OCI-LY3 (cell line): ENCODE results near the gene MGRN1.

ENCODE experiments used
- H2AFZ ChIP-seq: fragments of 200-600, 300-600 bp; shearing (Covaris generic); 2 replicates; pipeline ENCODE4 v1.6.0; 2014; ENCODE audit warnings: antibody characterized with exemption, low read depth, low read length
- H3K27ac ChIP-seq: fragments of 200-600, 300-600 bp; sonication (generic); 2 replicates; pipeline ENCODE4 v1.5.1; 2014; ENCODE audit warnings: mild to moderate bottlenecking, low read length, moderate library complexity, mixed read lengths
- H3K27me3 ChIP-seq: fragments of 200-600, 300-600 bp; sonication (generic); 2 replicates; pipeline ENCODE4 v1.6.1; 2014; ENCODE audit warnings: low read depth, low read length, mixed read lengths
- H3K36me3 ChIP-seq: fragments of 200-600, 300-600 bp; sonication (generic); replicated peaks from 2 replicates; pipeline ENCODE3; 2014; ENCODE audit warnings: low read depth, low read length, mixed read lengths
- H3K4me1 ChIP-seq: fragments of 300-600, 200-600 bp; sonication (generic); 2 replicates; pipeline ENCODE4 v1.6.1; 2014; ENCODE audit warnings: low read length, mixed read lengths
- H3K4me2 ChIP-seq: fragments of 200-600, 300-600 bp; sonication (generic); 2 replicates; pipeline ENCODE4 v1.6.1; 2014; ENCODE audit warnings: low read length, mixed read lengths
- H3K4me3 ChIP-seq: fragments of 300-600, 200-600 bp; sonication (generic); 2 replicates; pipeline ENCODE4 v1.5.1; 2014; ENCODE audit warnings: antibody characterized with exemption, mild to moderate bottlenecking, low read length, moderate library complexity
- H3K79me2 ChIP-seq: fragments of 300-600, 200-600 bp; shearing (Covaris generic); 2 replicates; pipeline ENCODE4 v1.6.1; 2014; ENCODE audit warnings: mild to moderate bottlenecking, low read length, mixed read lengths
- H3K9ac ChIP-seq: fragments of 300-600, 200-600 bp; shearing (Covaris generic); 2 replicates; pipeline ENCODE4 v1.6.0; 2014; ENCODE audit warnings: mild to moderate bottlenecking, low read length, moderate library complexity
- H3K9me3 ChIP-seq: fragments of 200-600, 300-600 bp; shearing (Covaris generic); 2 replicates; pipeline ENCODE4 v1.6.1; 2014; ENCODE audit warnings: low read length, mixed read lengths; ENCODE audit not compliant: insufficient read depth
- H4K20me1 ChIP-seq: fragments of 200-600, 300-600 bp; sonication (generic); 2 replicates; pipeline ENCODE4 v1.6.1; 2016; ENCODE audit warnings: low read length, mixed read lengths; ENCODE audit not compliant: insufficient read depth
- EZH2phosphoT487 ChIP-seq: fragments of 200-600 bp; shearing (Covaris generic); IDR thresholded peaks from 2 replicates; pipeline ENCODE4 v1.6.1; 2018; ENCODE audit warnings: antibody characterized with exemption, mixed run types, low read depth
- TF ChIP-seq, protein P1 (sequence below): fragments of 200-600, 300-600 bp; sonication (generic); IDR thresholded peaks from 2 replicates; pipeline ENCODE4 v1.5.1; 2014; ENCODE audit warnings: antibody characterized with exemption, low read length, low read depth

MGRN1 gene

GRCh38 chr16:4588386-4588785 lies 36.2 kb upstream of the MGRN1 start:
- 0 out of 2 replicates have a peak, but pooled peaks cover 15% of the 10 kb centered on the region for H3K27me3 ChIP-seq
- H3K4me1 ChIP-seq = no peaks in the 10 kb centered on the region
- H3K79me2 ChIP-seq = no peaks in the 10 kb centered on the region
- H3K36me3 ChIP-seq = no peaks in the 10 kb centered on the region
- H3K4me3 ChIP-seq = no peak overlapping the region
- H2AFZ ChIP-seq = no peak overlapping the region
- no peak overlapping the region for H3K4me2 ChIP-seq
- H4K20me1 ChIP-seq = no peaks in the 10 kb centered on the region
- H3K9ac ChIP-seq = no peak overlapping the region
- H3K27ac ChIP-seq = no peak overlapping the region
- no peaks in the 10 kb centered on the region; the same call in 1 of the 2 replicates for H3K9me3 ChIP-seq
- TF ChIP-seq, protein P1, sequence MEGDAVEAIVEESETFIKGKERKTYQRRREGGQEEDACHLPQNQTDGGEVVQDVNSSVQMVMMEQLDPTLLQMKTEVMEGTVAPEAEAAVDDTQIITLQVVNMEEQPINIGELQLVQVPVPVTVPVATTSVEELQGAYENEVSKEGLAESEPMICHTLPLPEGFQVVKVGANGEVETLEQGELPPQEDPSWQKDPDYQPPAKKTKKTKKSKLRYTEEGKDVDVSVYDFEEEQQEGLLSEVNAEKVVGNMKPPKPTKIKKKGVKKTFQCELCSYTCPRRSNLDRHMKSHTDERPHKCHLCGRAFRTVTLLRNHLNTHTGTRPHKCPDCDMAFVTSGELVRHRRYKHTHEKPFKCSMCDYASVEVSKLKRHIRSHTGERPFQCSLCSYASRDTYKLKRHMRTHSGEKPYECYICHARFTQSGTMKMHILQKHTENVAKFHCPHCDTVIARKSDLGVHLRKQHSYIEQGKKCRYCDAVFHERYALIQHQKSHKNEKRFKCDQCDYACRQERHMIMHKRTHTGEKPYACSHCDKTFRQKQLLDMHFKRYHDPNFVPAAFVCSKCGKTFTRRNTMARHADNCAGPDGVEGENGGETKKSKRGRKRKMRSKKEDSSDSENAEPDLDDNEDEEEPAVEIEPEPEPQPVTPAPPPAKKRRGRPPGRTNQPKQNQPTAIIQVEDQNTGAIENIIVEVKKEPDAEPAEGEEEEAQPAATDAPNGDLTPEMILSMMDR = no peak
- TF ChIP-seq EZH2phosphoT487 = no peak

DNA sequence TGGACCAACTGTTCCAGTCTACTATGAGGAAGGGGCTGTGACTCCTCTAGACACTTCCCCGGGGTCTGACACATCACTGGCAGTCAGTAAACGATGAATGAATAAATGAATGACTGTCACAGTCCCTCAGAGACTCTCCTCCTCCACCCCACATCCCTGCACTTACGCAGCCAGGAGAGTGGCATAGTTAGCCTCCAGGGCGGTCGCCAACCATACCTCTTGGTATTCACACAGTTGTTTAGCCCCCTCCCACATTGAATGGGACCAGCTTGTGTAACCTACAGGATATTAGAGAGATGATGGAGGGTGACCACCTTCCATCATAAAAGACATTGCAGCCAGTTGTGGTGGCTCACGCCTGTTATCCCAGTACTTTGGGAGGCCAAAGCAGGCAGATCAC lies 35.7 kb upstream of the MGRN1 start:
- no peak overlapping the region for H3K27ac ChIP-seq
- H4K20me1 ChIP-seq = no peaks in the 10 kb centered on the region
- no peak overlapping the region for H3K4me3 ChIP-seq
- no peaks in the 10 kb centered on the region; the same call in 1 of the 2 replicates for H3K9me3 ChIP-seq
- H3K79me2 ChIP-seq = no peaks in the 10 kb centered on the region
- no peak overlapping the region for H3K9ac ChIP-seq
- no peak overlapping the region for H3K4me2 ChIP-seq
- TF ChIP-seq EZH2phosphoT487 = no peak
- TF ChIP-seq, protein P1 = no peak
- no peaks in the 10 kb centered on the region for H3K4me1 ChIP-seq
- 0 out of 2 replicates have a peak, but pooled peaks cover 15% of the 10 kb centered on the region for H3K27me3 ChIP-seq
- H2AFZ ChIP-seq = no peak overlapping the region
- no peaks in the 10 kb centered on the region for H3K36me3 ChIP-seq

DNA sequence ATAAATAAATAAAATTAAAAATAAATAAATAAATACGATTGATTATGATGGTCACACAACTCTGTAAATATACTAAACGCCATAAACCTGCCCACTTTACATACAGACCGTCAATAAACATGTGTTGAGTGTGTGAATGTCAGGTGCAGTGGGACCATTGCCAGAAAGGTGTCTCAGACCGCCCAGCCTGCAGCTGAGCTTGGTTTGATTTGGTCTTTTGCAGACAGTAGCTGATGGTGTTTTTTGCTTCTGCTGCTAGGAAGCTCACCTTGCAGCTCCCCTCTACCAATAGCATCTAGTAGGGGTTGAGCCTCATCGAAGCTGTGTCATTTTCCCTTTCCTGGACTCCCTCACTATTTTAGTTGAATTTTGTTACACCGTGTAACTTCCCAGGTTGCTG lies 33.4 kb upstream of the MGRN1 start:
- no peak overlapping the region for H2AFZ ChIP-seq
- H3K9me3 ChIP-seq = no peaks in the 10 kb centered on the region; the same call in 1 of the 2 replicates
- H3K4me1 ChIP-seq = no peaks in the 10 kb centered on the region
- no peaks in the 10 kb centered on the region for H3K79me2 ChIP-seq
- H3K27me3 ChIP-seq = 0 out of 2 replicates have a peak, but pooled peaks cover 14% of the 10 kb centered on the region
- no peaks in the 10 kb centered on the region for H3K36me3 ChIP-seq
- H4K20me1 ChIP-seq = no peaks in the 10 kb centered on the region
- no peak overlapping the region for H3K4me2 ChIP-seq
- no peak overlapping the region for H3K9ac ChIP-seq
- TF ChIP-seq, protein P1 = no peak
- no peak overlapping the region for H3K4me3 ChIP-seq
- H3K27ac ChIP-seq = no peak overlapping the region

DNA sequence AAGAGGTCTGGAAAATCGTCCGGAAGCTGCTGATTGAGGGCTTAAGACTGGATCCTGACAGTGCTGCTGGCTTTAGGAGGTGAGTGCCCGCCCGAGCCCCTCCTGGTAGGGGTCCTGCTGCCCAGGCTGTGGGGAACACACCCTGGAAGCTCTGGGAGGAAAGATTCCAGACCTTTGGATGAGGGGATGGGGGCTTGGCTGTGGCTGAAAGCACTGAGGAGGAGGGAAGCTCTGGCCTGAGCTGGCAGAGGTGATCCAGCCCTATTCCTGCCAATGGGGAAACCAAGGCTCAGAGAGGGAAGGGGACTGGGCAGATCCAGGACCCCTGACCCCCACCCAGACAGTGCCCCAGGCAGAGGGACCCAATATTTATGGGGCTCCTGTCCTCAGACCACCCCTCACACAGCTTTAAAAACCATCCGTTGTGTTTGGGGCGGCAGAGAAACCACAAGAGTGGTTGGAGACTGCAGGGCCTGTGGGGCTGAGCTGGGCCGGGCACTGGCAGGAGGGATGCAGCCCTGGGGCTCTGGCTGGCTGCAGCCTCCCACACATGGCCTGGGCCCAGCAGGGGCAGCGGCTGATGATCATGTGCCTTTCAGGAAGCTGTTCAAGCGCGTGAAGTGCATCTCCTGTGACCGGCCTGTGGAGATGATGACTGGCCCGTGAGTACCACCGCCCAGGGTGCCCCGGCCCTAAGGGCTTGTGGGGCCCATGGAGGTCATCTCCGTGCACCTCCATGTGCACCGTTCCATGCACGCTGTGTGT lies 32.7 kb upstream of the MGRN1 start:
- H3K9me3 ChIP-seq = no peaks in the 10 kb centered on the region; the same call in 1 of the 2 replicates
- no peak overlapping the region for H3K9ac ChIP-seq
- no peaks in the 10 kb centered on the region for H3K79me2 ChIP-seq
- no peaks in the 10 kb centered on the region for H4K20me1 ChIP-seq
- H3K36me3 ChIP-seq = no peaks in the 10 kb centered on the region
- H3K4me3 ChIP-seq = no peak overlapping the region
- H2AFZ ChIP-seq = no peak overlapping the region
- TF ChIP-seq, protein P1 = no peak
- TF ChIP-seq EZH2phosphoT487 = no peak
- H3K27ac ChIP-seq = no peak overlapping the region
- H3K27me3 ChIP-seq = 0 out of 2 replicates have a peak, but pooled peaks cover 7% of the 10 kb centered on the region
- H3K4me2 ChIP-seq = no peak overlapping the region
- H3K4me1 ChIP-seq = no peaks in the 10 kb centered on the region
